Measurements from ENCODE around the gene HNRNPK. TPM values are rescaled to one million over a fixed set of nuclear protein-coding genes. Genes with fewer than 3 reads are reported as not detected.

The HNRNPK gene
- total and polyA plus RNA-seq, 2 of the 13 experiments (the other 11 are each of a cell fraction or from before 2014, with no cell fraction given): 321 to 712 TPM

- TF ChIP-seq SOX13 (IDR thresholded peaks at IDR 0.05) (no peak), SOX13 (CRISPR knock-in tag; conservative IDR thresholded peaks at IDR 0.05 in 1 of 2, IDR thresholded peaks at IDR 0.05 in 1 of 2) (0 out of 4 replicates have a peak, but pooled peaks of 1 of the 2 experiments have one; percentile 1), ZNF460 (CRISPR knock-in tag; IDR thresholded peaks at IDR 0.05; ENCODE audit: borderline replicate concordance) (no peak), NFRKB (IDR thresholded peaks at IDR 0.05) (no peak), ZNF207 (IDR thresholded peaks at IDR 0.05; ENCODE audit: borderline replicate concordance) (no peak), MYPOP (CRISPR knock-in tag; IDR thresholded peaks at IDR 0.05) (no peak), POLR2AphosphoS2 (IDR thresholded peaks at IDR 0.05; ENCODE audit: low read depth, low read length) (no peak; the same call in 1 of the 2 replicates), MATR3 (CRISPR knock-in tag; IDR thresholded peaks at IDR 0.05) (no peak), NCOA2 (CRISPR knock-in tag; IDR thresholded peaks at IDR 0.05) (no peak), ZC3H13 (CRISPR knock-in tag; IDR thresholded peaks at IDR 0.05) (peak; percentile 17; the same call in 1 of the 2 replicates), REXO4 (CRISPR knock-in tag; IDR thresholded peaks at IDR 0.05; ENCODE audit: borderline replicate concordance) (no peak), FOXK2 (IDR thresholded peaks at IDR 0.05) (no peak), ZNF335 (CRISPR knock-in tag; IDR thresholded peaks at IDR 0.05) (no peak; the same call in 1 of the 2 replicates), ZFP41 (CRISPR knock-in tag; IDR thresholded peaks at IDR 0.05; ENCODE audit: borderline replicate concordance) (no peak; the same call in 1 of the 2 replicates), ZNF382 (CRISPR knock-in tag; IDR thresholded peaks at IDR 0.05; ENCODE audit: borderline replicate concordance) (no peak), ELF3 (CRISPR knock-in tag; IDR thresholded peaks at IDR 0.05) (no peak), ELF4 (CRISPR knock-in tag; IDR thresholded peaks at IDR 0.05; ENCODE audit: borderline replicate concordance) (no peak), TFAP4 (IDR thresholded peaks at IDR 0.05; ENCODE audit: borderline replicate concordance, low read depth) (no peak), CBX2 (IDR thresholded peaks at IDR 0.05; ENCODE audit: low read depth, low read length) (no peak), CBX2 (CRISPR knock-in tag; IDR thresholded peaks at IDR 0.05; ENCODE audit: low read depth) (no peak), ZNF607 (CRISPR knock-in tag; IDR thresholded peaks at IDR 0.05; ENCODE audit: borderline replicate concordance) (peak; percentile 73; the same call in 1 of the 2 replicates), ZNF546 (CRISPR knock-in tag; conservative IDR thresholded peaks at IDR 0.05) (no peak; the same call in 1 of the 2 replicates), FOXM1 (CRISPR knock-in tag; IDR thresholded peaks at IDR 0.05) (no peak), ZNF564 (CRISPR knock-in tag; IDR thresholded peaks at IDR 0.05) (no peak), SMC3 (IDR thresholded peaks at IDR 0.05; ENCODE audit: low read length) (no peak)
- TF ChIP-seq, protein P1, sequence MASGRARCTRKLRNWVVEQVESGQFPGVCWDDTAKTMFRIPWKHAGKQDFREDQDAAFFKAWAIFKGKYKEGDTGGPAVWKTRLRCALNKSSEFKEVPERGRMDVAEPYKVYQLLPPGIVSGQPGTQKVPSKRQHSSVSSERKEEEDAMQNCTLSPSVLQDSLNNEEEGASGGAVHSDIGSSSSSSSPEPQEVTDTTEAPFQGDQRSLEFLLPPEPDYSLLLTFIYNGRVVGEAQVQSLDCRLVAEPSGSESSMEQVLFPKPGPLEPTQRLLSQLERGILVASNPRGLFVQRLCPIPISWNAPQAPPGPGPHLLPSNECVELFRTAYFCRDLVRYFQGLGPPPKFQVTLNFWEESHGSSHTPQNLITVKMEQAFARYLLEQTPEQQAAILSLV (CRISPR knock-in tag; IDR thresholded peaks at IDR 0.05; ENCODE audit: borderline replicate concordance): no peak
- TF ChIP-seq, protein P2, sequence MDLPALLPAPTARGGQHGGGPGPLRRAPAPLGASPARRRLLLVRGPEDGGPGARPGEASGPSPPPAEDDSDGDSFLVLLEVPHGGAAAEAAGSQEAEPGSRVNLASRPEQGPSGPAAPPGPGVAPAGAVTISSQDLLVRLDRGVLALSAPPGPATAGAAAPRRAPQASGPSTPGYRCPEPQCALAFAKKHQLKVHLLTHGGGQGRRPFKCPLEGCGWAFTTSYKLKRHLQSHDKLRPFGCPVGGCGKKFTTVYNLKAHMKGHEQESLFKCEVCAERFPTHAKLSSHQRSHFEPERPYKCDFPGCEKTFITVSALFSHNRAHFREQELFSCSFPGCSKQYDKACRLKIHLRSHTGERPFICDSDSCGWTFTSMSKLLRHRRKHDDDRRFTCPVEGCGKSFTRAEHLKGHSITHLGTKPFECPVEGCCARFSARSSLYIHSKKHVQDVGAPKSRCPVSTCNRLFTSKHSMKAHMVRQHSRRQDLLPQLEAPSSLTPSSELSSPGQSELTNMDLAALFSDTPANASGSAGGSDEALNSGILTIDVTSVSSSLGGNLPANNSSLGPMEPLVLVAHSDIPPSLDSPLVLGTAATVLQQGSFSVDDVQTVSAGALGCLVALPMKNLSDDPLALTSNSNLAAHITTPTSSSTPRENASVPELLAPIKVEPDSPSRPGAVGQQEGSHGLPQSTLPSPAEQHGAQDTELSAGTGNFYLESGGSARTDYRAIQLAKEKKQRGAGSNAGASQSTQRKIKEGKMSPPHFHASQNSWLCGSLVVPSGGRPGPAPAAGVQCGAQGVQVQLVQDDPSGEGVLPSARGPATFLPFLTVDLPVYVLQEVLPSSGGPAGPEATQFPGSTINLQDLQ (CRISPR knock-in tag; IDR thresholded peaks at IDR 0.05): no peak
Measured at GRCh38 chr9:83979812-83980394, at the start of gene HNRNPK (continued).

Measured in HepG2 (cell line).